GM18511 (cell line): ENCODE measurements around the gene LINC00237.

Experiments
- ATAC-seq: cut with Tn5 transposase; IDR thresholded peaks from one replicate; pipeline ENCODE4 v1.9.1; 2021; ENCODE audit warnings: mild to moderate bottlenecking, moderate library complexity; ENCODE audit not compliant: unreplicated experiment

LINC00237 gene

GRCh38 chr20:21106171-21107017, at the start of gene LINC00237:
Gene LINC00237 (minus strand): TSS chr20:21106358.
- ATAC-seq: no peak

- ATAC-seq: no peak
These were observed 49.1 kb upstream of the LINC00237 start for GRCh38 chr20:21155268-21155667.

DNA sequence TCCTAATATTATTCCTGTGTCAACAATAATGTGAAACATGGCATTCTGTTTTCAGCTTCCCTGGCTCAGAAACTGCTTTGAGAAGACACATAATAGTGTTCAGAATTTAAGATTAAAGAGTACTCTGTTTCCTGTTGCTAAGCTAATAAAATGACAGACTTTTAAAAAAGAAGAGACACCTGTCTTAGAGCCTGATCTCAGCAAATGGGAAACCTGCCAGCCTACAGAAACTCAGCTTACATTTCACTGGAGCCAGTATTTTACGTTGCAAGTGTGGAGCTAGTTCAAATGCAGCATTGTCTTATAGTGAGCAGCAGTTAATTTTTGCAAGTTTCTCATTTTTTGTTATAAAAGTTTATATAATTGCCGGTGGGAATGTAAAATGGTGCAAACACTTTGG, 48.5 kb upstream of the LINC00237 start:
- ATAC-seq: no peak

- ATAC-seq: no peak
These were observed 45.6 kb upstream of the LINC00237 start for GRCh38 chr20:21151791-21152190.

- ATAC-seq: no peak
These were observed 43.2 kb upstream of the LINC00237 start for GRCh38 chr20:21149344-21149743.

- ATAC-seq: no peak
These were observed 41.4 kb upstream of the LINC00237 start for GRCh38 chr20:21147593-21147992.

- no peak for ATAC-seq
These were observed 40.1 kb upstream of the LINC00237 start for GRCh38 chr20:21146215-21146614.

- ATAC-seq: no peak
These were observed 39.3 kb upstream of the LINC00237 start for GRCh38 chr20:21145424-21145823.

DNA sequence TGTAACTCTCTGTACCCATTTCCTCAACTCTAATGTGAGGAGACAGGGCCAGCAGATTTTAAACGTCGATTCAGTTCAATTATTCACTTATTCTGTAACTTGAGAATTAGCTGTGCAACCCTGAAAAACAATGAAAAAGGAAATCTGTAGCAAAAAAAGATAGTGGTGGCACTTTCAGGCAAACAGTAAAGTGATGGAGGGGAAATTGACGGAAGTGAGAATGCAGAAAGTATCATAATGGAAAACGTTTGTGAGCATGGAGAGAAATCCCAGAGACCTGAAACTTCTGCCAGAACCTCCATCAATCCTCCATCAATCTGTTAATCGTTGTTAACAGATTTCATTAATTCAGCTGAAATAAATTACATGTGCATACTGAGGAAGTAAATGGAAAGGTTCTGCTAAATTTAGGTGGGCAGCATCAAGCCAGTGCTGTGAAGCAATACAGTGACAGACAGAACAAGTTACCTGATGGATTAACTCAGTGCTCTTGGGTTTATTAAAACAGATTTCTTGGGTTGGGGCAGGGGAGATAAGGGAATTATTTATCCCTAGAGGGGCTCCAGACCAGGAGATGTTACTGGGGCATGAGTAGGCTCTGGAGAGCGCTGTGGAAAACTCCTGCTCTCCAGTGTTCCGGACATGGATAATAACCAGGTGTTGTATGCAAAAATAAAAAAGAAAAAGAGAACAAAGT, 37.2 kb upstream of the LINC00237 start:
- ATAC-seq: no peak

- ATAC-seq: no peak
These were observed 35.7 kb upstream of the LINC00237 start for GRCh38 chr20:21141825-21142224.

DNA sequence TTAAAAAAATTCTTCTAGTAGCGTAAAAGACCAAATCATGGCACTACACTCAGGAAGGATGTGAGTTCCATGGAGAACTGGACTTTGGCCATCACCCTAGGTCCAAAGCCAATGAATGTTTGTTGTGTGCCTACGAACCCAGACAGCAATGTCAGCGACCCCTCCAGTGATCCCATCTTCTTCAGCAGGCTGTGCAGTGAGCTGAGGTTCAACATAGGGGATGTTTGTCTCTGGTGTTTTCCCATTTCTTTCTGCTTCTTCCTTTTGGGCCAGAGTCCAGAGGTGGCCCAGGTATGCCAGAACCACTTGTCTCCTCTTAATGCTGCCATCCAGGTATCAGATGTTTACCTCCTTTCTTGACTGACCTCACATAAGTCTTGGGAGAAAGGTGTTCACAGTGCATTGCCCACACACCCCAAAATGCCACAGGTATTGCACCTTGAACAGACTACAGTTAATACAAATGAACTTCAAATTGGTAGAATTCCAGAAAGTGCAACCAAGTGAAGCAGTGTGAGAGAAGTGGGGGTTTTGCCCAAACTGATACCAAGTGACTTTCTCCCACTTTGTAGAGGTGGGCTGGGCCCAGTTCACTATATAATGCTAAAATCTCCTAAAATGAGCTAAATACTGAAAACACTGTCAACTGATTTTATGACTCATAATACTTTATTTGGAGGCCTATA, 33.9 kb upstream of the LINC00237 start:
- no peak for ATAC-seq

DNA sequence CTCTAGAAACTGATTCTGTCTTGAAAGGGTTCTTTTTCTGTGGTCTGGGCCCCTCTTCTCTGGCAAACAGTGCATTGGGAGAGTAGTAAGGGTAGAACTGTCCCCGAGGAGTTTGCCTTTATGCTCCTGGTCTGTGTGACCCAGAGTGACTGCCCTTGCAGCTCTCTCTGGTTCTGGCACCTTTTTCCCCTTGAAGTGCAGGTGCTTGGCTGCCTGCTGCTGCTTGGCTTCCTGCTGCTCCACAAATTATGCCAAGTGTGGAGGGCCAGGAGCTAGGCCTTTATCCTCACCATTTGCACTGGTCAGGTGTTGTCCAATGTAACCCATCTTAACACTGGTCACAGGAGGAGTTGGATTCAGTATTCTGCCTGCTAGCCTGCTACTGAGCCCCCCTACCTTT, 30.9 kb upstream of the LINC00237 start:
- no peak for ATAC-seq

DNA sequence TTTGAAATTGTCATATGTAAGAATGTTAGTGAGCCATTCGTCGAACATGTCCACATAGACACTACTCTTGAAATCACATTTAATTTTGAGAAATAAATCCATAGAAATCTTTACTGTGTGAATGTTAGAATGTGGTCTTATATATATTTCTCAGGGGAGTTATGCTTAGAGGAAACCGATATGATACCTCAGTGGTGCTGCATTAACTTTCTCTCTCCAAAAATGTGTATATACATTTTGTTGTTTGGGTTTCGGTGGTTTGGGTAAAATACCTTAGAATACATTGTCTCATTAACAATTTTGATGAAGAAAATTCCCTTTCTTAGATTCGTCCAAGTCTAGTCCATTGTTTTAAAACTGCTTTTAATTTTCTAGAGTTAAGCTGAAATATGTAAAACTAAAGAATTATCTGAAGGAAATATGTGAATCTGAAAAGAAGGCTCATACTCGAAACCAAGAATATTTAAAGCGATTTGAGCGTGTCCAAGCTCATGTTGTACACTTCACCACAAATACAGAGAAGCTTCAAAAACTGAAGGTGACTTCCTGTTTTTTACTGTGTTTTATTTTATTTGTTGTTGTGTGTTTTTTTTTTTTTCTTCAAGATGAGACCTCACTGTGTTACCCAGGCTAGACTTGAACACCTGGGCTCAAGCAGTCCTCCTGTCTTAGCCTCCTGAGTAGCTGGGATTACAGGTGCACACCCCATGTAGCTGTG, 30.0 kb upstream of the LINC00237 start:
- no peak for ATAC-seq

DNA sequence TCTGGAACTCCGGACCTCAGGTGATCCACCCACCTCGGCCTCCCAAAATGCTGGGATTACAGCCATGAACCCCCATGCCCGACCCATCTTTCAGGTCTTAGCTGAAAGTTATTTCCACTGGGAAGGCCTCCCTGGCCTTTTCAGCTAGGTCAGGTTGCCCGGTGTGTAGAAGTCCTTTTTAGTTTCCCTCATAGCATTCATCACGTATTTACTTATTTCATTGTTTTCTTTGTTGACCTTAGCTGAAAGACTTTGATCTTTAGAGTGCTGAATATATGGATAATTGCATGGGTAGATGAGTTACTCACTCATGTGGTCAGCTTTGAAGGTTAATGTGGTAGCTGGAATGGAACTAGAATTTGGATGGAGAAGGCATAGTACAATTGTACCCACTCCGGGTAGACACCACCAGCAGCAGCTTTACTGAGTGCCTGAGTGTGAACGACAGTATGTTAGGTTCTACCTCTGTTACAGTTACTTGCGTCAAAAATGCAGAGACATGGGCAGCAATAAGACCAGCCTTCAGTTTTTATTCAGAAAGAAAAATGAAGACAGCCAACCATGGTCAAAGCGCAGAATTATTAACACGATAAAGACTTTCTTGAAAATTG, 28.8 kb upstream of the LINC00237 start:
- ATAC-seq: no peak

DNA sequence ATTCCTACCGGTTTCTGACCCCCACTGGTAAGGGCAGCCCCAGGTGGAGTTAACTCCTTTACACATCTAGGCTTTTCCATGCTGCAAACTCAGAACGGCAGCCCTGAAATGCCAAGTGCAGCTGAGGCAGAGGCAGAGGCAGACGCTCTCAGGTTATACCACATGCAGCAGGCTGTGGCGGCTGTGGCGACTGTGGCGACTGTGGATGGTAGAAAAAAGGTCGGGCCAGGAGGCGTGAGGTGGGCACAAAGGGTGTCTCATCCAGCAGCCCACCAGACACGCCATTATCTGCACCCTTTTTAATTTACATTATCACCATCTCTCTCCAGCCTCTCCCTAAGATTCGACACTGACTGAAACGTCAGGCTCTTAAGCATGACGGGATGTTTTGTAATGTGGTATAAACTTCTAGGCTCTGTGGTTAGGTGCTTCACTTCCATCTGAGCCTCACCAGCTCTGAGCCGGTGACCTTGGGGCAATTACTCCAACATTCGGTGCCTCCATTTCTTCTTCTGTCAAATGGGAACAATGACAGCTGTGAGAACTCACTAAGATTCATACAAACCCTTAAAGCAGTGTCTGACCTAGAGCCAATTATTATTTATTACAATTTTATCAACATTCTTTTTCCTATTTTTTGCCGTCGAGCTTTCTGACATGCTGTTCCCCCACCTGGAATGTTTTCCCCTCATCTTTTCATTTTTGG, 27.9 kb upstream of the LINC00237 start:
- no peak for ATAC-seq

- no peak for ATAC-seq
These were observed 27.2 kb upstream of the LINC00237 start for GRCh38 chr20:21133404-21133803.

- ATAC-seq: no peak
These were observed 23.7 kb upstream of the LINC00237 start for GRCh38 chr20:21129861-21130260.

GRCh38 chr20:21127201-21127981, 21.2 kb upstream of the LINC00237 start:
- no peak for ATAC-seq

DNA sequence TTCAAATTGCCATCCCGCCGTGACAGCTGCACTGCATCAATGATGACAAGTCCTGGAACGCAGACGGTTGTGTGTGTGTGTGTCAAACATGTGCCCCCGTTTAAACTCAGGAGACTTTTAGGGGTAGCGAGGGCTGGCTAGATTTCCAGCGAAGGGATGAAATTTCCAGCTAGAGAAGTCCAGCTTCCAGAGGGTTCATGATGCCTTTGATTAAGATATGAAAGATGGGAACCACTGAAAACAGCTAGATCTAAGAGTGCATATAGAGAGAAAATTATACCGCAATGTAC, 20.4 kb upstream of the LINC00237 start:
- no peak for ATAC-seq
